Measurements from ENCODE around the gene RPS29.
"Not testable (repeated sequence)": the region's sequence is repeated elsewhere in the genome, so short reads cannot be mapped to it uniquely, and the experiment has no call there.

RPS29 gene

DNA sequence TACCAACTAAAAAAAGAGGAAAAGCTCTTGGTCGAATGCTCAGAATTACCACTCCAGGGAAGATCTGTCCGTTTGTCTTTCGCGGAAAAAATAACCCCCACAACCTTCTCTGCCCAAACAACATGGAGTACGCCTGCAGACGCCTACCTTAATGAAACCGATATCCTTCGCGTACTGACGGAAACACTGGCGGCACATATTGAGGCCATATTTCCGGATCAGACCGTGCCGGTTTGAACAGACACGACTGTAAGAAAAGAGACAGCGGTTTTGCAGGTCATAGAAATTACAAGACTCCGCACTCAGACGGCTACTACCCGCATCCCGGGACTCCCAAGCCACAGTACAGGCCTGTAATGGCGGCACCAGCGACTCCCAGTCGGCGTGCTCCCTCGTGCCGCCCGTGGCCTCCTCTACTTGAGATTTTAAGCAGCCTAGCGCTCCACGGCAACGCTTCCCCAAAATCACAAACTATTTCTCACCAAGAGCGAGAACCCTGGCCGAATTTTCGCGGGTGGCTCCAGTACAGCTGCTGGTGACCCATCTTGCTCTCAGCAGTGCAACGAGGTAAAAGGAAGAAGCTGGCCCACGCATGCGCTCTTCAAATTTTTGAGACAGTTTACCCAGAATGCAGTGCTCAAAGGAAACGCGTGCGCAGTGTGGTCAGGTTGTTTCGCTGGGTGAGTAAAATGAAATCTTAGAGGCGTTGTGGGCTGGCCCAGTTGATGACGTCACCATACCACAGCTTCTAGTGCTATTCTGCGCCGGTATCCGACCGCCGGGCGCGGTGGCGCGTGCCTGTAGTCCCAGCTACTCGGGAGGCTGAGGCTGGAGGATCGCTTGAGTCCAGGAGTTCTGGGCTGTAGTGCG lies at the start of gene RPS29:
Gene RPS29, minus strand, starts transcription at position 578 of the 870 bp plus-strand sequence. Its CDS starts 34 bp downstream, at position 544.
- no peak for FAIRE-seq

- no peak for FAIRE-seq
Observed at GRCh38 chr14:49634547-49635334, 48.6 kb upstream of the RPS29 start, which contains the start of gene DNAAF2. Gene DNAAF2 (minus strand): TSS chr14:49635244. CDS start chr14:49635149, 95 bp downstream.

DNA sequence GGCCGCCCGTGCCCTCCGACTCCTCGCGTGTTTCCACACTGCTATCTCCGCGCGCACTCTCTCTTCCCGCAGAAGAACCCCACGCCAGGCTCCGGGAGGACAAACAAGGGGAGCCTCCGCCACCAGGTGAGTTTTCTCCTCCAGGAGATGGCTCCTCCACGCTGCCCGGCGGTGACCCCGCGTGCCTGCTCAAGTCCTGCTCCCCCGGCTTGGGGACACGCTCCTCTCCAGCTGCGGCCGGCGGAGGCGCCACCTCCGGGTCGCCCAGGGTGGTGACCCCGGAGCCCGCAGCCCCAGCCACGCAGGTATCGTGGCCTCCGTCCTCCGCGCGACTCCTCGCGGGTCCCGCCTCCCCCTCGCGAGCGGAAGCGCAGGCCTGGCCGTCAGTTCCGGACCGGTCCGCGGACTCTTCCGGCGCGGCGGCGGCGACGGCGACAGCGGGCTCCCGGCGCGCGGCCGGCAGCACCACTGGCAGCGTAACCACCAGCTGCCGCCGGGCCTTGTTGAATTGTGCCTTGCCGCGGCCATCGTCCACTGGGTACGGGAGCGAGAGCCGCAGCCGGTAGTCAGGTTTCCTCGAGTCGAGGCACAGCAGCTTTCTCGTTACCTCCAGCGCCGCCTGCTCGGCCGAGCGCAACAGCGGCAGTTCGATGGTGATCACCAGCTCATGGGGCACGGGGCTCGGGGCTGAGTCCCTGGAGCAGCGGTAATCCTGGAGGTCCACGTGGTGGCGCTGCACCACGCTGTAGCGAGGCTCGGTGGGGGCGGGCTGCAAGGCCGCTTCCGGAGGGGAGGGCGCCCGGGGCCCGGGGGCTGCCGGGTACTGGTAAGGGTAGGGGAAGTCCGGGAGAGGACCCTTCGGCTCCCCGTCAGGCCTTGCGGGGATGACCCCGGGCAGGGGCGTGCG lies 47.7 kb upstream of the RPS29 start:
- FAIRE-seq: peak; percentile 3

GRCh38 chr14:49623941-49624839 lies 38.0 kb upstream of the RPS29 start:
- FAIRE-seq: no peak

DNA sequence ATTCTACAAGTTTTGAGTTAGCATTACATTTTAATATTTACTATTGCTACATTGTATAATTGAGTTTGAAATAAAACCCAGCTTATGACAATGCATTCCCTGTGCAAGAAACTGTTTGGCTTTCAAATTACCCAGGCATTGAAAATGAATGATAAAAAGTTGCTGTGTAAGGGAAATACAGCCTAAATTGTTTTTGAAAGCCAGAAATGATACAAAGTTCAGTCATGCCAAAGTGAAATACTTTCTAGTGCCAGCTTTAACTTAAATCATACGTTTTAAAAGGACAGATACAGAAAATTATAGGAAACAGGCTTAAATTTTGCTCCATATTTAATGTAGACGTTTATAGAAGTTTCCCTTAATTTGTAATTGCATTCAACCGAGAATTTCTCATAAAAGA lies 37.2 kb upstream of the RPS29 start:
- FAIRE-seq: no peak

DNA sequence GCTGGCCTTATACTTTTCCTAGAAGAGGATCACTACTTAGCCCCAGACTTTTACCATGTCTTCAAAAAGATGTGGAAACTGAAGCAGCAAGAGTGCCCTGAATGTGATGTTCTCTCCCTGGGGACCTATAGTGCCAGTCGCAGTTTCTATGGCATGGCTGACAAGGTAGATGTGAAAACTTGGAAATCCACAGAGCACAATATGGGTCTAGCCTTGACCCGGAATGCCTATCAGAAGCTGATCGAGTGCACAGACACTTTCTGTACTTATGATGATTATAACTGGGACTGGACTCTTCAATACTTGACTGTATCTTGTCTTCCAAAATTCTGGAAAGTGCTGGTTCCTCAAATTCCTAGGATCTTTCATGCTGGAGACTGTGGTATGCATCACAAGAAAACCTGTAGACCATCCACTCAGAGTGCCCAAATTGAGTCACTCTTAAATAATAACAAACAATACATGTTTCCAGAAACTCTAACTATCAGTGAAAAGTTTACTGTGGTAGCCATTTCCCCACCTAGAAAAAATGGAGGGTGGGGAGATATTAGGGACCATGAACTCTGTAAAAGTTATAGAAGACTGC lies 35.9 kb upstream of the RPS29 start:
- no peak for FAIRE-seq

DNA sequence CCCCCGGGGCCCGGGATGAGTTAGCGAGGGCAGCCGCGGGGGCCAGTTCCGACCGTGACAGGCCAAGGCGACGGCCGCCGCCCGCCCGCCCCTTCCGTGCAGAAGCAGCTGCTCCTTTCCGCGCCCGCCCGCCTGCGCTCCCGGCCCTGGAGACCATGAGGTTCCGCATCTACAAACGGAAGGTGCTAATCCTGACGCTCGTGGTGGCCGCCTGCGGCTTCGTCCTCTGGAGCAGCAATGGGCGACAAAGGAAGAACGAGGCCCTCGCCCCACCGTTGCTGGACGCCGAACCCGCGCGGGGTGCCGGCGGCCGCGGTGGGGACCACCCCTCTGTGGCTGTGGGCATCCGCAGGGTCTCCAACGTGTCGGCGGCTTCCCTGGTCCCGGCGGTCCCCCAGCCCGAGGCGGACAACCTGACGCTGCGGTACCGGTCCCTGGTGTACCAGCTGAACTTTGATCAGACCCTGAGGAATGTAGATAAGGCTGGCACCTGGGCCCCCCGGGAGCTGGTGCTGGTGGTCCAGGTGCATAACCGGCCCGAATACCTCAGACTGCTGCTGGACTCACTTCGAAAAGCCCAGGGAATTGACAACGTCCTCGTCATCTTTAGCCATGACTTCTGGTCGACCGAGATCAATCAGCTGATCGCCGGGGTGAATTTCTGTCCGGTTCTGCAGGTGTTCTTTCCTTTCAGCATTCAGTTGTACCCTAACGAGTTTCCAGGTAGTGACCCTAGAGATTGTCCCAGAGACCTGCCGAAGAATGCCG lies 35.1 kb upstream of the RPS29 start:
- FAIRE-seq: no peak

DNA sequence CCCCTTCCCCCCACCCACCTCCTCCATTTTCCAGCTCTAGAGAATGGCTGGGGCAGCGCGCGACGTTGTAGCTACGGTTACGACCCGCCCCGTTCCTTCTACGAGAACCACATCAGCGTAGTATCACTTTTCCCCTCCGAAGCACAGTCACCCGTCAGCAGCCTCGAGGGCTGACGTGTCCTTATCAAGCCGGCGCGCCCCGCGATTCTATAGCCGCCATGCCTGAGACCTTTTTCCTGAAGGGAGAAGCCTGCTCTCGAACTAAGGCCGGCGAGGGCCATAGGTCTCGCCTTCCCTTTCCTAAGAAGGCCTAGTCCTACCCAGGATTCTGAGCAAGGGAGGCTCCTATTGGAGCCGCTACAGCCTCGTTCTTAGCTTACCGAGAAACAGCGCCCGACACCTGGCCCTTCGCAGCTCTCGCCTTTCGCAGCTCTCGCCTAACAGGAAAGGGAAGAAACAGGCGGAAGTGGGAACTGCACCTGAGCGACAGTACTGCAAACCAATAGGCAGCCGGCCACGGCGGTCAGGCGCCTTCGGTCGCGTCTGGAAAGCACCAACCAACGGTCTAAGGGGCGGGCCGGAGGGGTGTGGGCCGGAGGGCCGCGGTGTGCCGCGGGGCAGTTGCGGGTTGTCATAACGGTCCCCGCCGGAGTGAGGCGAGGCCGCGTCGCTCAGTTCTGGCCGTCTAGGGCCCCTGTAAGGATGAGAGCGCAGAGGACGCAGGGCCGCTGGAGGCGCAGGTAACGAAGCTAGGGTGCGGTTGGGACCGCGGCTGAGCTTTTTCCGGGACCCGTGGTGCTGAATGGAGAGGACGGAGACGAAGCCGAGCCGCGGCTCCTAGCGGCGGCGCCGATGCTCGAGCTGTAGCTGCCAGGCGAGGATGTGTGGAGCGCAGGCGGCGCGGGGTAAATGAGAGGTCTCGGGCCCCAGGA lies 34.3 kb upstream of the RPS29 start, which contains the start of the genes MGAT2 and RPL36AL:
Gene MGAT2, plus strand, starts transcription at position 618 of the 932 bp plus-strand sequence. CDS start 470 bp downstream, outside the sequence.
Gene RPL36AL, minus strand, starts transcription at position 445 of the 932 bp plus-strand sequence. CDS start 1,522 bp downstream, outside the sequence.
- peak; percentile 78 for FAIRE-seq

DNA sequence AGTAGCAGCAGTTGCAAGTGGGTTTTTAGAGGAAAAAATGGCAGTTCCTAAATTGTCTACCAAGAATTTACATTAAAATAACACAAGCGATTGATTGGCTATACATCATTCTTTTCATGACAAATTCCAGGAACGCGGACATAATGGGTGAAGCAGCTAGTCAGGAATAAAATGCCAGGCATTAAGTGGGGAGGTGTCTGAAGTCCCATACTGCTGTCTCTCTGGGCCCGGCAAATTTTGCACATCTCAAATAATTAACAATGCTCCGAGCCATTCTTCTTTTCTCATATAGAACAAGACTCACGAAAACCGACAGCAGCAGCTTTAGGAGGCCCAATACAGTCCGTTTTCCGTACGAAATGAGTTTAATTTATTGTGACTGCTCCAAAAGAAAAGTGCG lies 33.5 kb upstream of the RPS29 start:
- no peak for FAIRE-seq

- FAIRE-seq: not testable (repeated sequence)
Observed at GRCh38 chr14:49619273-49619672, 33.1 kb upstream of the RPS29 start.

GRCh38 chr14:49617852-49618519 lies 31.8 kb upstream of the RPS29 start:
- no peak for FAIRE-seq

DNA sequence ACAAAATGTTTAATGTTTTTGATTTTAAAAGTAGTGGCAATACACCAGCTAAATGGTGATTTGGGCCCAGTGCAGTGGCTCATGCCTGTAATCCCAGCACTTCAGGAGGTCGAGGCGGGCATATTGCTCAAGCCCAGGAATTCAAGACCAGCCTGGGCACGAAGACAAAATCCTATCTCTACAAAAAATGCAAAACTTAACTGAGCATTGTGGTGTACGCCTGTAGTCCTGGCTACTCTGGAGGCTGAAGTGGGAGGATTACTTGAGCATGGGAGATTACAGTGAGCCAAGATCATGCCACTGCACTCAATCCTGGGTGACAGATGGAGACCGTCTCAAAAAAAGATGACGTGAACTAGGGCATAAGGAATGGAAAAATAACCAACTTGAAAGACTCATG lies 29.6 kb upstream of the RPS29 start:
- no peak for FAIRE-seq

DNA sequence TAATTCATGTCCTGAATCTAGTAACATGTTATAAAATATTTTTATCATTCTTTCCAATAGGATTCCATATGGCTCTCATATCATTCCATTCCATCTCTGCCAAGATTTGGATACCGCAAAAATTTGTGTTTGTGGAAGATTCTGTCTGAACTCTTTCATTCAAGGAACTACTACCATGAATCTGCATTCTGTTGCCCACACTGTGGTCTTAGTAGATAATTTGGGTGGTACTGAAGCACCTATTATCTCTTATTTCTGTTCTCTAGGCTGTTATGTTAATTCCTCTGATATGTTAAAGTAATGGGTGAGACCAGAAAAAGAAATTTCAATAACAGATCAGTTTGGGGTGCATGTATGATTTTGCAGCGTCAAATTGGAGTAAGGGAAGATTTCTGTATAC lies 28.0 kb upstream of the RPS29 start:
- FAIRE-seq: no peak

DNA sequence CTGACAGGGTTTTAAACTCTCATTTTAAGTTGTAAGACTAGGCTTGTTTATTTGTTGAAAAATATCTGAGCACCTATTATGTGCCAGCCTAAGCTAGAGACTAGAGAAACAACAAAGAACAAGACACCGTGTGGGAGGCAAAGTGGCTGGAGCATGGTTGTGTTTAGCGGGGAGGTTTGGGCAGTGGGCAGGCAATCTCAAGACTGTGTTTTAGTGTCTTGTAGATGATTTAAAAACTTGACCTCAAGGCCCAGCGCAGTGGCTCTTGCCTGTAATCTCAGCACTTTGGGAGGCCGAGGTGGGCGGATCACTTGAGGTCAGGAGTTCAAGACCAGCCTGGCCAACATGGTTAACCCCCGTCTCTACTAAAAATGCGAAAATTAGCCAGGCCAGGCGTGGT lies 26.5 kb upstream of the RPS29 start:
- no peak for FAIRE-seq

DNA sequence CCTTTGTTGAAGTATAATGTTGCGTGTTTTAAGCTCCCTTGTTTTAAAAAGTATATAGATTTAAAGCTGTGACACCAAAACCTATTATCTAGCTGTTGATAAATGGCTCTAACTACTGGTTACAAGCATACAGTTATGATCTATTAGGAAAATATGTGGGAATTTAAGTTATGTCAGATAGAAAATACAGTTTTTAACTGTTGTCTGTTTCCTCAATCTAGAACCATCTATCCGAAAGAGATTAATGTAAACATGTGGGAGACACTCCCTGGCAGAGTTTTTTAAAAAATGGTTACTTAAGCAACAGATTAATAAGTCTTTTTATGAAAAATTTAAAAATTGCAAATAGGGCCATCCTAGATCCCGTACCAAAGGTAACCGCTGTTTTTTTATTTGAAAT lies 26.1 kb upstream of the RPS29 start:
- FAIRE-seq: no peak

- FAIRE-seq: no peak
Observed at GRCh38 chr14:49607583-49607982, 21.4 kb upstream of the RPS29 start.

DNA sequence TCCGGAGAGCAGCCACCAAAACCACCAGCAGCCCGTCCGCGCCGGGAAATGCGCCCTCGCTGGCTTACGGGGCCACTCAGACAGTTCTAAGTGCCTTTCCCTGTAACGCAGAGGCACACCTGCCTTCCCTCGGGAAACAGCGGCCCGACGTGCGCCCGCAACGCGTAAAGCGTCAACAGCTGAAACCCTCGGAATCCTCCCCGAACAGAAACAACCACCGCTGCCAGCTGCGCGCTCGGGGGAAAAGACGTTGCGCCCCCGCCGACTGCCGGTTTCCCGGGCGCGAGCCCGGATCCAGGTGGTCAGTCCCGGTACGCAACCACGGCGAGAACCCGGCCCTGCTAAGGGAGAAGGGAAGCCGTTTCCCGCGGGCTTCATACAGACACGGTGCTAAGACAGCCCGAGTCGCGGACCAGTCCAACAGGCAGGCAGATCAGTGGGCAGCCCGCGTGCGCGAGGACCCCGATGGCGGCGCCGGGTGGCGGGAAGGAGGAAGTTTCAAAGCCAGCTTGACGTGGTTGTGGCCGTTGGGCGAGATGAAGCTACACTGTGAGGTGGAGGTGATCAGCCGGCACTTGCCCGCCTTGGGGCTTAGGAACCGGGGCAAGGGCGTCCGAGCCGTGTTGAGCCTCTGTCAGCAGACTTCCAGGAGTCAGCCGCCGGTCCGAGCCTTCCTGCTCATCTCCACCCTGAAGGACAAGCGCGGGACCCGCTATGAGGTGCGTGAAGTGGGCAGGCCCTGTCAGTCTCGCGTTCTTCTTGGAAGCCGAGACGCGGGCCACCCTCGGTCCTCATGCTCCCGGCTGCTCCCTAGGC lies 12.5 kb upstream of the RPS29 start, which contains the start of gene LRR1:
Gene LRR1, plus strand, starts transcription at position 456 of the 816 bp plus-strand sequence. Its CDS starts 81 bp downstream, at position 537.
- FAIRE-seq: no peak

GRCh38 chr14:49598189-49598484 lies 12.0 kb upstream of the RPS29 start:
- no peak for FAIRE-seq
